ENCODE results near the gene CD4.
A peak's percentile ranks its signal among the peaks of the same experiment; 100 is the strongest.
"Not testable (repeated sequence)": the region's sequence is repeated elsewhere in the genome, so short reads cannot be mapped to it uniquely, and the experiment has no call there.

CD4 gene

DNA sequence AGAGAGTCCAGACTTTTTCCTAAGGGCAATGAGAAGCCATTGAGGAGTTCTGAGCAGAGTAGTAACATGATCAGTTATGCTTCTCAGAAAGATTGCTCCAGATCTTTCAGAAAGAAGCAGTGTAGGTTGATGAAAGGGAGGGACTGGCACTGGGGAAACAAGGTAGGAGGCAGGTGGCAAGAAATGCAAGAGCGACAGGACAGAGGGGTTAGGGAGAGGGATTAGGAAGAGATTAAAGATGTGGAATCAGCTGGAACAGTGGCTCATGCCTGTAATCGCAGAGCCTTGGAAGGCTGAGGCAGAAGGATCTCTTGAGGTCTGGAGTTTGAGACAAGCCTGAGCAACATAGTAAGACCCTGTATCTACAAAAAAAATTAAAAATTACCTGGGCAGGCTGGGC lies 58.3 kb downstream of the CD4 start:
- DNase-seq (ENCODE audit: low read depth in 2 of 2), result no peak

- no peak for DNase-seq (ENCODE audit: low read depth in 2 of 2)
Observed at GRCh38 chr12:6849427-6849826, 60.1 kb downstream of the CD4 start.

- DNase-seq (ENCODE audit: low read depth in 2 of 2), result no peak
Observed at GRCh38 chr12:6849976-6850560, 60.7 kb downstream of the CD4 start.

GRCh38 chr12:6850796-6851152 lies 61.4 kb downstream of the CD4 start:
- DNase-seq (ENCODE audit: low read depth in 2 of 2), result no peak

DNA sequence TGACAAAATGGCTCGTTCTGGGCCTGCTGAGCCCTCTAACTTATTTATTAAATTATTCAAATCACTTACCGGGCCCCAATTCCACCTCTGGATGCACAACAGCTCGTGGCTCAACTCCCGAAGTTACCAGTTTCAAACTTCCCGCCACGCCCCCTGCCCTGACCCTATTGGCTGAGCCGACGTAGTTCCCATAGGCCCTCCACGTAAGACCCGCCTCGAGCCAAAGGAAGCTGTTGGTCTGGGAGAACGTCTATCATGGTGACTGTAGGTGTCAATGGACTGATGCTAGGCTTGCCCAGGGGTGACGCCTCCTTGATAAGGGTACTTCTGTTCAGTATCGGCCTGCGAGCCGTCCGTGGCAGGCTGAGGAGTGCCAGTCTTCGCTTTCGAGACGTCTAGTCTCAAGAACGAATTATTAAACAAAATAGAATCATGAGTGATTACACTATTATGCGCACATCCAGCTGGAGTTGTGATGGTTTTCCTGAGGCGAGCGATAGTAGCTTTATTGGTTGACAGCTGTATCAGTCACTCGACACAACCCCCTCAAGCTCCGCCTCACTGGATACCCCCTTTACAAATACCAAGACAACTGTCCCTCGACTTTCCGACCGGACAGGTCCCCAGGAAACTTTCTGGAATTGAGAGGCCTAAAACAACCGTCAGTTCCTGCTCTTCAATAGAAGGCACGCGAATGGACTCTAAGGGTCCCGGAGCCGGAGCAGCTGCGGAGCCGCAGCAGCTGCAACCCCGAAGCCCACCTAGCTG lies 62.0 kb downstream of the CD4 start, which contains the start of gene CDCA3:
CDCA3 (minus strand) TSS at position 134 of the 768 bp plus-strand sequence. CDS start 334 bp downstream, outside the sequence.
- DNase-seq (ENCODE audit: low read depth in 2 of 2), result peak; percentile 91 to 95

GRCh38 chr12:6851921-6852650 lies 62.8 kb downstream of the CD4 start, which contains the start of gene USP5:
USP5 (plus strand) TSS chr12:6852150; CDS start chr12:6852180, 30 bp downstream.
- peak; percentile 93 to 95 for DNase-seq (ENCODE audit: low read depth in 2 of 2)

DNA sequence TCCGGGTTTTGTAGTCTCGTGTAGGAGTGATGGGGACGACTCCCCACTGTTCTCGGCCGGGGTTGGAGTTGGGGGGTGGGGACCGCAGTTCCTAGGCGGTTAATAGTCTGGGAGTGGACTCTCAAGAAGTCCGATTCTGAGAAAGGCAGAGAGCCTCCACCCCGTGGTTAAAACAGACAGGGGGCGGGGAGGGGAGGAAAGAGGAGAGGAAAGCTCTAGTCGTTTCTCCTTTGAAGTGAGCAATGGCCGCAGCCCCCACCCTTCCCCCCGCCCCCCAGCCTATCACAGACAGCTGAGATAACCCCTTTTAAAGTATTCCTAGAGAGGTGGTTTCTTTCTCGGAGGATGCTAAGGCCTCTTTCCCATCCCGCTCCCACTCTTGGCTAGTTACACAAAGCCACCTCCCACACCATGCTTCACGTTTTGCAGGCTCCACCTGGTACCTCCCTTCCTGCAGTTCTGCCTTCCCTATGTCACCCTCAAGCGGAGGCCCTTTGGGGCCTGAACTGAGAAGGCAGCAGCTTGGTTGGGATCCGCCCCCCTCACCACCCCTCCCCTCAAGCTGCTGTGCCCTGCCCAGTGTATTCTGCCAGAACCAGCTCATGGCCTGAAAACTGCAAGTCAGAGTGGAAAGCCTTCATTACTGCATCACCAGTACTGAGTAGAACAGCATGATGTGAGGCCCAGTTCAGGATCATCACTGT lies 63.5 kb downstream of the CD4 start:
- DNase-seq (ENCODE audit: low read depth in 2 of 2), result peak; percentile 56 to 64

DNA sequence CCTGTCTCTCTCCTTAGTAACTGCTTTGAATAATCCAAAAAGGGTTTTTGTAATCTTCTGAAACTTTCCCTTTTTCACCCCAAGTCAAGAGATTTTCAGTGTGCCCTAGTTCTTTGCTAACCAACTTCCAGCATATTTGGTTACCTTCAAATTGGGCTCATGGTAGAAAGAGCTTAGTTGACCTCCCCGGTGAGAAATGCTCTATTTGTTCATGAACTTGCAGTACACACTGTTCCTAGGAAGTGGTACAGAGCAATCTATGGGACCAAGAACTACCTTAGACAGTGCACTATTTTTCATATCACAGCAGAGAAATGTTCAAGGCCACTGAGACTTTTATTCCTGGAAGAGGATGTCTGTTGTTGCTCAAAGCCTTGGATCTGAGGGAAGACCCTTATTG lies 64.3 kb downstream of the CD4 start:
- DNase-seq (ENCODE audit: low read depth in 2 of 2), result no peak

DNA sequence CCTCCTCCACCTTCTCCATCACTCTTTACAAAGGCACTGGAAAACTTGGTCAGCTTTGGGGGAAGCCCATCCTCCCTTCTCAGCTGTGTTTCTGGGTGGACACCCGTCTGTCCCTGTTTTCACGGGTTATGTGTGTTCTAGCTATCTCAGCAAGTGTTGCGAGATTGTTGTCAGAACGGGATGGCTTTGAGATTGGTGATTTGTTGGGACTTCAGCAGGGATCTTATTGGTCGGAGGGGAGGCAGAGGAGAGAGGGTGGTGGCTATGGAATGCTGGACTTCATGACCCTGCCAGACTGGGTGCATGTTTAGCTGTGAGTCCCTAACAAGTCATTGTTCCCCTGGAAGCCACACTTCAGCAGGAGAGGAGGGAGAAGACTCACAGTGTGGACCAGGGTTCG lies 64.7 kb downstream of the CD4 start:
- DNase-seq (ENCODE audit: low read depth in 2 of 2), result no peak

DNA sequence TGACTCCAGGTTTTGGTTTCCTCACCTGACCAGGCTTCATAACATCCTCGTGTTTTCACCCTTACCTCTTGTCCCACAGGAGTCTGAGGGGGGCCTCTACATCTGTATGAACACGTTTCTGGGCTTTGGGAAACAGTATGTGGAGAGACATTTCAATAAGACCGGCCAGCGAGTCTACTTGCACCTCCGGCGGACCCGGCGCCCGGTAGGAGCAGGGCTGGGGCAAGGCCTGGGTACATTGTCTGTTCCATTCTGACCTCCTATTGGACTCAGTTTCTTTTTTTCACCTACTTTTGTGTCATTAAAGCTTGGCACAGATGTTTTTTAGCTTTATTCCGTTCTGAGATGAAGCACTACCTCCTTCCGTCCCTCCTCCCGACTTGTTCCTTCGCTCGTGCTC lies 66.0 kb downstream of the CD4 start:
- no peak for DNase-seq (ENCODE audit: low read depth in 2 of 2)

GRCh38 chr12:6858799-6859198 lies 69.5 kb downstream of the CD4 start:
- no peak for DNase-seq (ENCODE audit: low read depth in 2 of 2)

DNA sequence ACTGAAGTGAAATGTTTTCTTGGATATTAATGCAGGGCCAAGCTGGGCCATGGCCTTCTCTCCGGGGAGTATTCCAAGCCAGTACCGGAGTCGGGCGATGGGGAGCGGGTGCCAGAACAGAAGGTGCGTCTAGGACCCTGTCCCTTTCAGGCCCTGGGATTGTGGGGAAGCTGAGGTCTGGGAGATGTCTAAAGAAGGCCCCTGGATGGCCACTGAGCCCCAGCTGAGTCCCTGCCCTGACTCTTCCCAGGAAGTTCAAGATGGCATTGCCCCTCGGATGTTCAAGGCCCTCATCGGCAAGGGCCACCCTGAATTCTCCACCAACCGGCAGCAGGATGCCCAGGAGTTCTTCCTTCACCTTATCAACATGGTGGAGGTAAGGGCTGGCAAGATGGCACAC lies 70.8 kb downstream of the CD4 start:
- DNase-seq (ENCODE audit: low read depth in 2 of 2), result no peak

DNA sequence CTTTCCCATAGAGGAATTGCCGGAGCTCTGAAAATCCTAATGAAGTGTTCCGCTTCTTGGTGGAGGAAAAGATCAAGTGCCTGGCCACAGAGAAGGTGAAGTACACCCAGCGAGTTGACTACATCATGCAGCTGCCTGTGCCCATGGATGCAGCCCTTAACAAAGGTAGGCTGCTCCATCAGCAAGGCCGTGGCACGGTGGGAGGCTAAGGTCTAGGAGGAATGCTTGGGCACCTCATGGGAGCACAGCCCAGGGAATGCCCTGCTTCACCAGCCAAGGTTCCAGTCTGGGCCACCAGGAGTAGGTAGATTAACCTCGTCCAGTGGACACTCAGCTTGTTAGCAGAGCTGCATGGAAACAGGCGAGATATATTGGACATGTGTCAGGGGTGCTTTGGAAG lies 71.6 kb downstream of the CD4 start:
- no peak for DNase-seq (ENCODE audit: low read depth in 2 of 2)

DNA sequence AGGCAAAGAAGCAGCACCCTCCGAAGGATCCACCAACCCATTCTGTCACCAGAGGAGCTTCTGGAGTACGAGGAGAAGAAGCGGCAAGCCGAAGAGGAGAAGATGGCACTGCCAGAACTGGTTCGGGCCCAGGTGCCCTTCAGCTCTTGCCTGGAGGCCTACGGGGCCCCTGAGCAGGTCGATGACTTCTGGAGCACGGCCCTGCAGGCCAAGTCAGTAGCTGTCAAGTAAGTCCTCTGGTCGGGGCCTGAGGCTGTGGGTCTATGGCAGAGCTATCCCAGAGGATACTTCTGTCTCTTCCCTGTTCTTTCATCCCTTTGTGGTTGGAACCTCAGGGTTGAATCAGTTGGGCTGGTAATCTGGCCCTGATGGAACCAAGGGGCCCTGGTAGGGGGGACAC lies 72.1 kb downstream of the CD4 start:
- no peak for DNase-seq (ENCODE audit: low read depth in 2 of 2)

DNA sequence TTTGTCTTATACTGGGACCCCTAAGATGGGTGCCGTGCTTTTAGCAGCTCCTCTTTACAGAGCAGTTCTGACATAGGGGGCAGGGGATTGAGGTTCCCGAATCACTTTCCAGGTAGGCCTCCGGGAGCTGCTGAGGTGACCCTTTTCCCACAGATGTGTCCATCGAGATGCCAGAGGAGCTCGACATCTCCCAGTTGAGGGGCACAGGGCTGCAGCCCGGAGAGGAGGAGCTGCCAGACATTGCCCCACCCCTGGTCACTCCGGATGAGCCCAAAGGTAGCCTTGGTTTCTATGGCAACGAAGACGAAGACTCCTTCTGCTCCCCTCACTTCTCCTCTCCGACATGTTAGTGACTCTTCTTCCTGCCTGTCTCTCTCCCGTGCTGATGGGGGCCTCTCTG lies 73.7 kb downstream of the CD4 start:
- no peak for DNase-seq (ENCODE audit: low read depth in 2 of 2)

- DNase-seq (ENCODE audit: low read depth in 2 of 2), result no peak
Observed at GRCh38 chr12:6863586-6864321, 74.4 kb downstream of the CD4 start.

DNA sequence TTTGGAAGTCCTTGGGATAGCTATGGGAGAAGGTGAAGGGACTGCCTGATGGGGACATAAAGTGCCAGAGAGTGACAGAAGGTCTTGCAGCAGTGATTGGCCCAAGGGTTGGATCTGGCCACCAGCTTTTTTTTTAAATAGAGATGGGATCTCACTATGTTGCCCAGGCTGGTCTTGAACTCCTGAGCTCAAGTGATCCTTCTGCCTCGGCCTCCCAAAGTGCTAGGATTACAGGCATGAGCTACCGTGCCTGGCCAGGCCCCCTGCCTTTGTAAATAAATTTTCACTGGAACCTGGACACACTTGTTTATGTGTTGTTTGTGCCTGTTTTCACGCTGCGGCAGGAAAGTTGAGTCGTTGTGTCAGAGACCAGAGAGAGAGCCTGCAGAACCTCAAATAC lies 76.0 kb downstream of the CD4 start:
- not testable (repeated sequence) for DNase-seq (ENCODE audit: low read depth in 2 of 2)

GRCh38 chr12:6866163-6866919 lies 77.0 kb downstream of the CD4 start:
- no peak for DNase-seq (ENCODE audit: low read depth in 2 of 2)

DNA sequence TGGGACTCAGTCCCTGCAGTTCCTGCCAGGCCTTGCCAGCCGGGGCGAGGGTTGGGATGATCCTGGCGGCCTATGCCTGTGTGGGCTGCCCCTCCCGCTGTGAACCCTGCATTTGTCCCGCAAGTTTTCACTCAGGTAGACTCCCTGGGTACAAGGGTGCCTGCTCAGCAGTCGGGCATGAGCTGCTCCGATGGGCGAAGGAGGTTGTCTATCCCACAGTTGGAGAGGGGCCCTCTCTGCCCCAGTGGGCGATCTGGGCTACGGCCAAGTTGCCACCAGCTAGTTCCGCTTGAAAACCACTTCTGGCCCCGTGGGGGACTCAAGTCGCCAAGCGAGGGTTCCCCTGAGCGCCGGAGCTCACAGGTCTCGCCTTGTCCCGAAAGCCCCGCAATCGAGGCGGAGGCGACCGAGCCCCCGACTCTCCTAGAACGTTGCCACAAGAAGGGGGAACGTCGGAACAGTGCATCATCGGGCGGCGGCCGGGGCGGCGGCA lies 77.6 kb downstream of the CD4 start:
- no peak for DNase-seq (ENCODE audit: low read depth in 2 of 2)

DNA sequence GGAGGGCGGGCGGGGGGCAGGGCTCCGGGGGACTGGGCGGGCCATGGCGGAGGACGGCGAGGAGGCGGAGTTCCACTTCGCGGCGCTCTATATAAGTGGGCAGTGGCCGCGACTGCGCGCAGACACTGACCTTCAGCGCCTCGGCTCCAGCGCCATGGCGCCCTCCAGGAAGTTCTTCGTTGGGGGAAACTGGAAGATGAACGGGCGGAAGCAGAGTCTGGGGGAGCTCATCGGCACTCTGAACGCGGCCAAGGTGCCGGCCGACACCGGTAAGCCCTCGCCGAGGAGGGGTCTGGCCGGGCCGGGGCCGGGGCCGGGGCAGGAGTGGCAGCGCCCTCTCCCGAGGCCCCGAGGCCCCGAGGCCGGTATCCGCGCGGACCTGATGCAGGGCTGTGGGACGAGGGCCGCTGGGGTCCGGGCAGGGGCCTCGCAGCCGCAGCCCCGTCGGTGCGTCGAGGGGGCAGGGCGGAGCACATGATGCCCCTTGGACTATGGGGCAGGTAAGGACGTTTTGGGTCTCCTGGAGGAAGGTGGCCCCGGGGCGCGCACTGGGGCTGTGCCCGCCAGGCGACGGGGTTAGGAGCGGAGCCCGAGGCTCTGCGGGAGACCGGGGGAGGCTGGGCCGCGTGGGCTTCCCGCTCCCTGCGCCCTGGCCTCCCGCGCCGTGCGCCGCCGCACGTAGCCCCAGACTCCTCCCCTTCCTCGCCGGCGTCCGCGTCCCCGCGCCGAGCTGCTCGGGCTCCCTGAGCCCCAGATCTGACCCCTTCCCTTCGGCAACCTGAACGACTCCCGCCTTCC lies 78.3 kb downstream of the CD4 start, which contains the start of gene TPI1:
TPI1 (plus strand) TSS at position 119 of the 798 bp plus-strand sequence; CDS start at position 155, 36 bp downstream.
- DNase-seq (ENCODE audit: low read depth in 2 of 2), result peak; percentile 68 to 73

Data from activated CD4-positive, alpha-beta T cell treated with anti-CD3 and anti-CD28 coated beads for 24 hours (primary cell).